H1 (cell line): Measurements from ENCODE around the gene KHSRP. TPM values are rescaled to one million over a fixed set of nuclear protein-coding genes. Genes with fewer than 3 reads are reported as not detected.

Experiments used
- EZH2 ChIP-seq: fragments of 200-600 bp; sonication (generic); IDR thresholded peaks from 2 replicates; pipeline ENCODE4 v1.7.1; 2012; ENCODE audit warnings: low read depth, mild to moderate bottlenecking, moderate library complexity, low read length, inconsistent platforms; ENCODE audit not compliant: severe bottlenecking
- PHF8 ChIP-seq: fragments of 200-600 bp; sonication (generic); conservative IDR thresholded peaks from 2 replicates; pipeline ENCODE4 v1.7.1; 2012; ENCODE audit warnings: low read depth, mild to moderate bottlenecking, inconsistent platforms, low read length, moderate library complexity
- RAD21 ChIP-seq, 2 experiments: IDR thresholded peaks in 1 of 2; conservative IDR thresholded peaks in 1 of 2; 2 replicates each; pipeline ENCODE4 v1.6.1; 2011; ENCODE audit warnings: low read depth in 2 of 2, low read length in 2 of 2, improper control_type of control experiment in 1 of 2, inconsistent platforms in 1 of 2, mild to moderate bottlenecking in 1 of 2, moderate library complexity in 1 of 2
- polyA plus RNA-seq, 7 experiments: library from polyadenylated mRNA; depleted of rRNA in 3 of 7; stranded (reverse) in 5 of 7; unstranded in 2 of 7; fragments of >200 nt in 5 of 7; fragments of 200-250 nt in 2 of 7; gene quantifications; 1 replicate in 5 of 7; 2 replicates in 1 of 7; 4 replicates in 1 of 7; pipeline versions ENCODE4 v1.2.1 to v1.2.3, GENCODE V29; 2011 to 2013; ENCODE audit warnings: missing spikeins in 2 of 7, mixed read lengths in 2 of 7
- total RNA-seq: library from RNA; stranded (reverse); fragmentation: NEBNext Ultra II Directional; extraction: Animal tissue kit (Norgen Biotek cat#: 25700); gene quantifications from 2 replicates; pipeline ENCODE4 v1.2.1, GENCODE V29; 2021

The KHSRP gene
- total and polyA plus RNA-seq, 2 of the 8 experiments (the other 6 are each of a cell fraction or from before 2014, with no cell fraction given): 143 to 573 TPM

GRCh38 chr19:6452899-6453298, 28.3 kb upstream of the KHSRP start (continued):
- no peak for TF ChIP-seq PHF8
- TF ChIP-seq RAD21 (IDR thresholded peaks at IDR 0.05 in 1 of 2, conservative IDR thresholded peaks at IDR 0.05 in 1 of 2; ENCODE audit: low read depth in 2 of 2, low read length in 2 of 2): no peak
- TF ChIP-seq EZH2: no peak
